IPS-18a (cell line): ENCODE data around the gene APOC3.

Experiments
- H3K27ac ChIP-seq: one replicate; pipeline ENCODE4 v1.5.1; 2013; ENCODE audit warnings: low read length
- H3K27me3 ChIP-seq: one replicate; pipeline ENCODE4 v1.6.1; 2013; ENCODE audit warnings: mild to moderate bottlenecking, low read length; ENCODE audit not compliant: control insufficient read depth, insufficient read depth
- H3K36me3 ChIP-seq: one replicate; pipeline ENCODE4 v1.6.1; 2013; ENCODE audit warnings: low read depth, low read length; ENCODE audit not compliant: control insufficient read depth
- H3K4me1 ChIP-seq: one replicate; pipeline ENCODE4 v1.6.1; 2013; ENCODE audit warnings: low read depth, low read length; ENCODE audit not compliant: control insufficient read depth
- H3K4me3 ChIP-seq: one replicate; pipeline ENCODE4 v1.5.1; 2013; ENCODE audit warnings: low read length
- H3K9ac ChIP-seq: one replicate; pipeline ENCODE4 v1.6.1; 2013; ENCODE audit warnings: mild to moderate bottlenecking, low read length, moderate library complexity
- H3K9me3 ChIP-seq: one replicate; pipeline ENCODE4 v1.6.1; 2013; ENCODE audit warnings: low read depth, low read length; ENCODE audit not compliant: control insufficient read depth

Gene APOC3

DNA sequence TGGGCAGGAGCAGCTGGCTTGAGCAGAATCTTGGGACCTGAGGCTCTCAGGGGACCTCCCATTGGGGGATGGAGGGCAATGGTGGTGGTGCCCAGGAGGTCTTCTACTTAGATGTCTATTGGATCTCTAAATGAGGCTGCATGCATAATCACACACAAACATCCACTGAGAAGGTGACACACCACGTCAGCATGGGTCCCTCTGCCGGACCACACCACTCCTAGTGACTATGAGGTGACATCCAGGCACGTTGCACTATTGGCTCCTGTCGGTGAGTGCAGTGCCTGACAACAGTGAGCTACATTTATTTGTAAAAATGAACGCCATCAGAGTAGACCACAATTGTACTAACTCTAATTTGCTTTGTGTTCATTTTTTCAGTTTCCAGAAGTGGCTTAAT is 4.3 kb upstream of the APOC3 start:
- Histone ChIP-seq H3K9me3 (no peaks in the 10 kb centered on the region), H3K27ac (no peak overlapping the region), H3K27me3 (no peaks in the 10 kb centered on the region), H3K4me3 (no peak overlapping the region), H3K4me1 (no peaks in the 10 kb centered on the region), H3K36me3 (no peaks in the 10 kb centered on the region), H3K9ac (no peak overlapping the region)

DNA sequence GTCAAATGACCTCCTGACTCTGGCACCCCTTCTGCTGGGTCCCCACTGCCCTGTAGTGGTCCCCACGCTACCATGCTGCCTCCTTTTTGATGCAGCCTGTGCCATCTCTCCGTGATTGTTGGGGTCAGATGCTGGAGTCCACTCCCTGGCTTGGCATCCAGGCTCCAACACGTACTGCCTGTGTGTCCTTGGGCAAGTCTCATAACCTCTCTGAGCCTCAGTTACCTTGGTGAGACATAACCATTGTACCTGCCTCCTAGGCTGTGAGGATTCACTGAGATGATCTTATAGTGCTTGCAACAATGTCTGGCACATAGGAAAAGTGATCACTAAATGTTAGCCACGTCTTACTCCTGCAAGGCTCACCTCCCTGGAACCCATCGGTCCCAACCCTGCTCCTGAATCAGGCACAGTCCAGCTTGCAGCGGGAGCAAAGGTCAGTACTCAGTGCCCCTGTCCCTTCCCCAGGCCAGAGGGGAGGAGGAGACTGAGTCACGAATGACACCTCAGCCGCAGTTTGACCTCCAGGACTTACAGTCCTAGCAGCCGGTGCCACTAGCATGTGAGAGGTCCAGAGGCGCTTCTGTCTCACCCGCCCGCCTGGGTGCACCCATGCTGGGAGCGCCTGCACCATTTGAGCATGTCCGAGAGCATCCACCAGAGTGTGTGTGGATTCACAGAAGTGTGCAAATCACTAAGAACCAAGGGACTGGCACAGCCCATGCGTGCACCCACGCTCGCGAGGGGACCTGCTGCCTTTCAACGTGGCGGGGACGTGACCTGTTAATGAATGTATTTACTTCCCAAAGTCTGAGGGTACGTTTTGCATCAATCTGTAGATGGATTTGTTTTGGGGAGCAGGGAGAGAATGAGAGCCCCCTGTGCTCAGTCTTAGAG is 3.6 kb upstream of the APOC3 start:
- Histone ChIP-seq H3K9me3 (no peaks in the 10 kb centered on the region), H3K9ac (no peak overlapping the region), H3K27ac (no peak overlapping the region), H3K36me3 (no peaks in the 10 kb centered on the region), H3K4me3 (no peak overlapping the region), H3K4me1 (no peaks in the 10 kb centered on the region), H3K27me3 (no peaks in the 10 kb centered on the region)

GRCh38 chr11:116826751-116827431 is 2.8 kb upstream of the APOC3 start:
- no peak overlapping the region for H3K27ac ChIP-seq
- H3K9ac ChIP-seq, result no peak overlapping the region
- H3K36me3 ChIP-seq, result no peaks in the 10 kb centered on the region
- no peaks in the 10 kb centered on the region for H3K4me1 ChIP-seq
- no peaks in the 10 kb centered on the region for H3K9me3 ChIP-seq
- no peak overlapping the region for H3K4me3 ChIP-seq
- no peaks in the 10 kb centered on the region for H3K27me3 ChIP-seq

- H3K27ac ChIP-seq, result no peak overlapping the region
- no peak overlapping the region for H3K4me3 ChIP-seq
- no peaks in the 10 kb centered on the region for H3K27me3 ChIP-seq
- no peaks in the 10 kb centered on the region for H3K4me1 ChIP-seq
- H3K9me3 ChIP-seq, result no peaks in the 10 kb centered on the region
- H3K9ac ChIP-seq, result no peak overlapping the region
- H3K36me3 ChIP-seq, result no peaks in the 10 kb centered on the region
Measured at GRCh38 chr11:116827461-116827860, 2.2 kb upstream of the APOC3 start.

- Histone ChIP-seq H3K27me3 (no peaks in the 10 kb centered on the region), H3K9ac (no peak overlapping the region), H3K4me3 (no peak overlapping the region), H3K4me1 (no peaks in the 10 kb centered on the region), H3K36me3 (no peaks in the 10 kb centered on the region), H3K27ac (no peak overlapping the region), H3K9me3 (no peaks in the 10 kb centered on the region)
Measured at GRCh38 chr11:116828632-116829524, 829 bp upstream of the APOC3 start.

DNA sequence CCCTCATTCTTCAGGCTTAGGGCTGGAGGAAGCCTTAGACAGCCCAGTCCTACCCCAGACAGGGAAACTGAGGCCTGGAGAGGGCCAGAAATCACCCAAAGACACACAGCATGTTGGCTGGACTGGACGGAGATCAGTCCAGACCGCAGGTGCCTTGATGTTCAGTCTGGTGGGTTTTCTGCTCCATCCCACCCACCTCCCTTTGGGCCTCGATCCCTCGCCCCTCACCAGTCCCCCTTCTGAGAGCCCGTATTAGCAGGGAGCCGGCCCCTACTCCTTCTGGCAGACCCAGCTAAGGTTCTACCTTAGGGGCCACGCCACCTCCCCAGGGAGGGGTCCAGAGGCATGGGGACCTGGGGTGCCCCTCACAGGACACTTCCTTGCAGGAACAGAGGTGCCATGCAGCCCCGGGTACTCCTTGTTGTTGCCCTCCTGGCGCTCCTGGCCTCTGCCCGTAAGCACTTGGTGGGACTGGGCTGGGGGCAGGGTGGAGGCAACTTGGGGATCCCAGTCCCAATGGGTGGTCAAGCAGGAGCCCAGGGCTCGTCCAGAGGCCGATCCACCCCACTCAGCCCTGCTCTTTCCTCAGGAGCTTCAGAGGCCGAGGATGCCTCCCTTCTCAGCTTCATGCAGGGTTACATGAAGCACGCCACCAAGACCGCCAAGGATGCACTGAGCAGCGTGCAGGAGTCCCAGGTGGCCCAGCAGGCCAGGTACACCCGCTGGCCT is 641 bp downstream of the APOC3 start:
- H3K9ac ChIP-seq, result no peak overlapping the region
- no peak overlapping the region for H3K27ac ChIP-seq
- no peak overlapping the region for H3K4me3 ChIP-seq
- peaks cover 7% of the 10 kb centered on the region for H3K27me3 ChIP-seq
- no peaks in the 10 kb centered on the region for H3K4me1 ChIP-seq
- H3K36me3 ChIP-seq, result no peaks in the 10 kb centered on the region
- no peaks in the 10 kb centered on the region for H3K9me3 ChIP-seq

- Histone ChIP-seq H3K27me3 (peaks cover 10% of the 10 kb centered on the region), H3K36me3 (no peaks in the 10 kb centered on the region), H3K9me3 (no peaks in the 10 kb centered on the region), H3K4me1 (no peaks in the 10 kb centered on the region), H3K4me3 (no peak overlapping the region), H3K27ac (no peak overlapping the region), H3K9ac (no peak overlapping the region)
Measured at GRCh38 chr11:116831790-116832349, 2.2 kb downstream of the APOC3 start.

GRCh38 chr11:116832350-116833290 is 2.9 kb downstream of the APOC3 start:
- no peak overlapping the region for H3K4me3 ChIP-seq
- no peak overlapping the region for H3K27ac ChIP-seq
- no peak overlapping the region for H3K9ac ChIP-seq
- H3K27me3 ChIP-seq, result peaks cover 10% of the 10 kb centered on the region
- H3K4me1 ChIP-seq, result no peaks in the 10 kb centered on the region
- no peaks in the 10 kb centered on the region for H3K36me3 ChIP-seq
- H3K9me3 ChIP-seq, result no peaks in the 10 kb centered on the region

DNA sequence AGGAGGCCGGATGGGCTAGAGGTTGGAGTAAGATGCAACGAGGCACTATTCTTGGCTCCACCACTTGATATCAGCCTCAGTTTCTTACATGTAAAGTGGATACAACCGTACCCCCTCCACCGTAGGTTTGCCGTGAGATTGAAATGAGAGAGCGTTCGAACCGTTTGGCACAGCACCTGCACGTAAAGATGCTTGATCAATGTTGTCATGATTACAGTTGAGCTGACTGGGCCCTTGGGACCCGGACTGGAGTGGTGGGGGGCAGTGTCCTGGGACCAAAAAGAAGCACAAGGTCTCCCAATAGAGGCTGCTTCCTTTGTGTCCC is 3.7 kb downstream of the APOC3 start:
- Histone ChIP-seq H3K9ac (no peak overlapping the region), H3K36me3 (no peaks in the 10 kb centered on the region), H3K27me3 (peaks cover 10% of the 10 kb centered on the region), H3K4me3 (no peak overlapping the region), H3K4me1 (peaks cover 3% of the 10 kb centered on the region), H3K9me3 (no peaks in the 10 kb centered on the region), H3K27ac (no peak overlapping the region)

- H3K36me3 ChIP-seq, result no peaks in the 10 kb centered on the region
- H3K4me1 ChIP-seq, result peaks cover 3% of the 10 kb centered on the region
- H3K9me3 ChIP-seq, result no peaks in the 10 kb centered on the region
- no peak overlapping the region for H3K4me3 ChIP-seq
- H3K27ac ChIP-seq, result no peak overlapping the region
- peaks cover 10% of the 10 kb centered on the region for H3K27me3 ChIP-seq
- H3K9ac ChIP-seq, result no peak overlapping the region
Measured at GRCh38 chr11:116833816-116834534, 4.3 kb downstream of the APOC3 start.
